Stimulated activated CD8-positive, alpha-beta memory T cell treated with anti-CD3 and anti-CD28 coated beads, Interleukin-15, amount 100 ng/mL, for 24 hours (primary cell): ENCODE results near the gene WDR35.

Experiments used
- DNase-seq: peaks from one replicate; pipeline ENCODE4 v3.0.0-alpha.2; 2020; ENCODE audit warnings: low read depth

WDR35 gene

GRCh38 chr2:19868701-19869580 lies 121.0 kb downstream of the WDR35 start:
- DNase-seq: peak; percentile 6

- DNase-seq: no peak
Measured at GRCh38 chr2:19868224-19868623, 121.7 kb downstream of the WDR35 start.

GRCh38 chr2:19866771-19867170 lies 123.1 kb downstream of the WDR35 start:
- DNase-seq: no peak

- DNase-seq: no peak
Measured at GRCh38 chr2:19865151-19865550, 124.8 kb downstream of the WDR35 start.

- DNase-seq: no peak
Measured at GRCh38 chr2:19864381-19864780, 125.5 kb downstream of the WDR35 start.

- DNase-seq: peak; percentile 54
Measured at GRCh38 chr2:19863303-19864041, 126.4 kb downstream of the WDR35 start.

GRCh38 chr2:19861813-19862212 lies 128.1 kb downstream of the WDR35 start:
- DNase-seq: no peak
